ENCODE measurements around the gene ZNF892. TPM values are rescaled to one million over a fixed set of nuclear protein-coding genes. Genes with fewer than 3 reads are reported as not detected.
A peak's percentile ranks its signal among the peaks of the same experiment; 100 is the strongest.

Gene ZNF892
- total and polyA plus RNA-seq, 2 of the 4 experiments (the other 2 are of a cell fraction), result 0.46 to 2.7 TPM

DNA sequence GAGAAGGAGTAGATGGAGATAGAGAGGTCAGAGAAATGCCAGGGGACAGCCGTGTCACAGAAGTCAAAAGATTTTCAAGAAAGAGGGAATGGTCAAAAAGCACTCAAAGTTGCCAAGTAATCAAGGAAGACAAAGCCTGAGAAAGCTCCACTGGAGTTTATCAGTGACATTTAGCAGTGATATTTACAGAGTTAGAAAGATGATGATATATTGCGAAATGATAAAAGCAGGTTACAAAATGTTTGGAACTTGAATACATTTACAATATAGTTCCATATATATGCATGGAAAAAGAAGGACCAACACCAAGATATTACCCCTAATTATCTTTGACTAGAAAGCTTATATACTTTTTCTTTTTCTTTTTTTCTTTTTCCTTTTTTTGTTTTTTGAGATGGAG is 21.3 kb upstream of the ZNF892 start:
- no peaks in the 10 kb centered on the region for H3K4me1 ChIP-seq (ENCODE audit: control insufficient read depth, insufficient read depth, low read length)
- no TSS peak for BruUV-seq (replicated peaks)
- no peak for DNase-seq
- H3K27ac ChIP-seq (ENCODE audit: insufficient read depth, low read length), result no peak overlapping the region
- peaks cover 12% of the 10 kb centered on the region for H3K9me3 ChIP-seq (ENCODE audit: control insufficient read depth, insufficient read depth, low read length)
- no peak overlapping the region for H2BK120ac ChIP-seq (ENCODE audit: low read depth, low read length)
- no peak for TF ChIP-seq RFX5 (IDR thresholded peaks at IDR 0.05; ENCODE audit: low read depth, low read length)
- no peak for TF ChIP-seq NFE2L2 (IDR thresholded peaks at IDR 0.05; ENCODE audit: low read depth, low read length)
- TF ChIP-seq MAFK (IDR thresholded peaks at IDR 0.05; ENCODE audit: low read depth, low read length), result no peak
- no peak for TF ChIP-seq CTCF (conservative IDR thresholded peaks at IDR 0.05; ENCODE audit: low read depth, low read length)
- no peak for TF ChIP-seq FOS (IDR thresholded peaks at IDR 0.05; ENCODE audit: low read depth, low read length)
- peak; percentile 81 for TF ChIP-seq CEBPB (IDR thresholded peaks at IDR 0.05; ENCODE audit: low read depth, low read length)
- H3K79me1 ChIP-seq (ENCODE audit: low read depth in 1 of 2, low read length in 2 of 2), result no peaks in the 10 kb centered on the region
- H2AK5ac ChIP-seq (ENCODE audit: low read depth, low read length), result no peak overlapping the region
- POLR2A ChIA-PET (ENCODE audit: unreplicated experiment), result no interaction called here
- no CpG with 5 or more reads among the region's 2 CpGs for WGBS, 2 experiments (ENCODE audit: extremely low coverage in 2 of 2, insufficient read length in 1 of 2)
- H3K14ac ChIP-seq (replicated peaks; ENCODE audit: low read depth, low read length), result no peak overlapping the region
- H2BK15ac ChIP-seq (ENCODE audit: low read depth, low read length), result no peak overlapping the region
- no peaks in the 10 kb centered on the region for H3K9me1 ChIP-seq (ENCODE audit: insufficient read depth, low read length)
- H2BK5ac ChIP-seq (ENCODE audit: low read depth, low read length, poor library complexity, severe bottlenecking), result no peak overlapping the region
- no peak overlapping the region for H4K5ac ChIP-seq (ENCODE audit: low read depth, low read length)
- H2BK20ac ChIP-seq (ENCODE audit: low read depth, low read length), result no peak overlapping the region
- dilution Hi-C loops (cut with HindIII; ENCODE audit: low sequenced_read_pairs, unreplicated experiment), result no loop called here
- intact Hi-C loops (cut with micrococcal nuclease), result no loop called here
- in situ Hi-C loops (cut with MboI; ENCODE audit: low sequenced_read_pairs), result no loop called here
- no peak overlapping the region for H4K8ac ChIP-seq (ENCODE audit: low read depth in 2 of 2, low read length in 2 of 2)
- no peak overlapping the region for H3K18ac ChIP-seq (ENCODE audit: low read depth, low read length)
- H3K4me2 ChIP-seq (ENCODE audit: low read depth, low read length), result no peak overlapping the region
- H3K36me3 ChIP-seq (ENCODE audit: control insufficient read depth, insufficient read depth, low read length), result peaks cover 15% of the 10 kb centered on the region
- H3K27me3 ChIP-seq (ENCODE audit: control insufficient read depth, insufficient read depth, low read length), result peaks cover 4% of the 10 kb centered on the region
- no peak overlapping the region for H2AK9ac ChIP-seq (replicated peaks; ENCODE audit: low read depth, low read length, poor library complexity)
- H3K23ac ChIP-seq (ENCODE audit: low read depth, low read length), result no peak overlapping the region
- no peaks in the 10 kb centered on the region for H4K20me1 ChIP-seq (ENCODE audit: insufficient read depth, low read length)
- H3K4me3 ChIP-seq (ENCODE audit: insufficient read depth, low read depth, low read length), result no peak overlapping the region
- no peak overlapping the region for H3K9ac ChIP-seq (ENCODE audit: low read depth, low read length)
- no peak overlapping the region for H3K4ac ChIP-seq (ENCODE audit: low read depth, low read length)
- H2AFZ ChIP-seq (replicated peaks; ENCODE audit: low read length, poor library complexity), result no peak overlapping the region
- H4K91ac ChIP-seq (ENCODE audit: insufficient read depth, low read depth, low read length), result no peak overlapping the region
- no peak for ATAC-seq (ENCODE audit: low read depth)
- CTCF ChIA-PET, result no interaction called here
- no peak overlapping the region for H3K56ac ChIP-seq (ENCODE audit: extremely low read depth, insufficient read depth, low read length)
